BJ (cell line): ENCODE data around the gene SFXN4. TPM values are rescaled to one million over a fixed set of nuclear protein-coding genes. Genes with fewer than 3 reads are reported as not detected.
"Not testable (repeated sequence)": the region's sequence is repeated elsewhere in the genome, so short reads cannot be mapped to it uniquely, and the experiment has no call there.

Experiments used
- CTCF ChIA-PET: fragments of 350-600 bp; formaldehyde crosslinking; extraction: SDS; loops from one replicate; lab custom pipeline; 2021; ENCODE audit warnings: antibody characterized with exemption, inconsistent platforms; lab: Yijun Ruan, JAX
- POLR2A ChIA-PET: fragments of 300-600 bp; sonication (Branson Sonifier 250); formaldehyde crosslinking; extraction: SDS; loops from one replicate; lab custom pipeline; 2021; ENCODE audit warnings: antibody characterized with exemption; lab: Charles Lee
- DNase-seq: peaks from one replicate; pipeline ENCODE4 v3.0.0-alpha.2; 2011; ENCODE audit warnings: low read depth
- H3K27me3 ChIP-seq: 2 replicates; pipeline ENCODE4 v1.6.0; 2011; ENCODE audit warnings: low read length; ENCODE audit not compliant: control insufficient read depth, insufficient read depth
- H3K36me3 ChIP-seq: 2 replicates; pipeline ENCODE4 v1.5.1; 2011; ENCODE audit warnings: low read length; ENCODE audit not compliant: control insufficient read depth, insufficient read depth
- H3K4me3 ChIP-seq: 2 replicates; pipeline ENCODE4 v1.5.1; 2011; ENCODE audit warnings: low read depth, mild to moderate bottlenecking, control low read depth, low read length
- polyA plus RNA-seq: library from polyadenylated mRNA; depleted of rRNA; stranded (reverse); fragments of >200 nt; gene quantifications from 2 replicates; pipeline ENCODE4 v1.2.3, GENCODE V29; 2011
- TF ChIP-seq, protein P1 (sequence below): IDR thresholded peaks from 2 replicates; pipeline ENCODE4 v1.5.1; 2011; ENCODE audit warnings: low read depth, mild to moderate bottlenecking, control low read depth, inconsistent platforms, low read length, moderate library complexity; ENCODE audit not compliant: insufficient read depth

Gene SFXN4
- polyA plus RNA-seq, 1 experiment = 9.6 TPM

DNA sequence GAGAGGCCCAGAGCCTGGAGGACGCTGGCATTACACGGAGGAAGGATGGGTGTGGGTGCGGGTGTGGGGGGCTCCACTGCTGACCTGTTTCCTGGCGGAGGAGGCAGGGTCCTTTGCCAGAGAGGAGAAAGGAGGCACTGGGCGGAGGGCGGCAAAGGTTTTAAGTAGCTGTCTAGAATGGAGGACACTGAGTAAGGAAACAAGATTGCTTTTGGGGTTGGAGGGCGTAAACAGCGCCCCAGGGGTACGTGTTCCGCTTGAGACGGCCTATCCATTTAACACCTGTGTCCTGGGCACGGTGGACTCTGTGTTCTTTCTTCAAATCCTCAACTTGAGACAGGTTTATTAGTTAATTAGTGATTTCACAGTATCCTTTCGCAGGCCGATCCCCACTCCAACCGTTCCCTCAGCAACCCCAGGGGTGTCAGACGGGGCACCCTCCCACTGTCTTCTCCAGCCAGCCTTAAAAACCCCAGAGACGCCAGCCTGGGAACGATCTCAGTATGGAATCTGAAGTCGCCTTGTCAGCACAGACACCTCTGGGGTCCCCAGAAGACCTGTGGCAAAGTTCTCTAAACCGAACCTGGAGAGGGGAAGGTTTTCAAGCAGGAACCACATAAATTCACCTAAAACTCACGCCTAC lies 24.8 kb downstream of the SFXN4 start:
- H3K27me3 ChIP-seq = no peaks in the 10 kb centered on the region
- no peak for DNase-seq
- POLR2A ChIA-PET = no interaction called here
- TF ChIP-seq, protein P1, sequence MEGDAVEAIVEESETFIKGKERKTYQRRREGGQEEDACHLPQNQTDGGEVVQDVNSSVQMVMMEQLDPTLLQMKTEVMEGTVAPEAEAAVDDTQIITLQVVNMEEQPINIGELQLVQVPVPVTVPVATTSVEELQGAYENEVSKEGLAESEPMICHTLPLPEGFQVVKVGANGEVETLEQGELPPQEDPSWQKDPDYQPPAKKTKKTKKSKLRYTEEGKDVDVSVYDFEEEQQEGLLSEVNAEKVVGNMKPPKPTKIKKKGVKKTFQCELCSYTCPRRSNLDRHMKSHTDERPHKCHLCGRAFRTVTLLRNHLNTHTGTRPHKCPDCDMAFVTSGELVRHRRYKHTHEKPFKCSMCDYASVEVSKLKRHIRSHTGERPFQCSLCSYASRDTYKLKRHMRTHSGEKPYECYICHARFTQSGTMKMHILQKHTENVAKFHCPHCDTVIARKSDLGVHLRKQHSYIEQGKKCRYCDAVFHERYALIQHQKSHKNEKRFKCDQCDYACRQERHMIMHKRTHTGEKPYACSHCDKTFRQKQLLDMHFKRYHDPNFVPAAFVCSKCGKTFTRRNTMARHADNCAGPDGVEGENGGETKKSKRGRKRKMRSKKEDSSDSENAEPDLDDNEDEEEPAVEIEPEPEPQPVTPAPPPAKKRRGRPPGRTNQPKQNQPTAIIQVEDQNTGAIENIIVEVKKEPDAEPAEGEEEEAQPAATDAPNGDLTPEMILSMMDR = no peak
- CTCF ChIA-PET = interaction anchor here (1.2 to 2.8 kb wide), 4 partner anchors 58 to 462 kb away, joined by 3 to 14 read pairs (median 6); partner anchors contain the start of gene GRK5
- peaks cover 1% of the 10 kb centered on the region for H3K36me3 ChIP-seq
- no peak overlapping the region for H3K4me3 ChIP-seq

DNA sequence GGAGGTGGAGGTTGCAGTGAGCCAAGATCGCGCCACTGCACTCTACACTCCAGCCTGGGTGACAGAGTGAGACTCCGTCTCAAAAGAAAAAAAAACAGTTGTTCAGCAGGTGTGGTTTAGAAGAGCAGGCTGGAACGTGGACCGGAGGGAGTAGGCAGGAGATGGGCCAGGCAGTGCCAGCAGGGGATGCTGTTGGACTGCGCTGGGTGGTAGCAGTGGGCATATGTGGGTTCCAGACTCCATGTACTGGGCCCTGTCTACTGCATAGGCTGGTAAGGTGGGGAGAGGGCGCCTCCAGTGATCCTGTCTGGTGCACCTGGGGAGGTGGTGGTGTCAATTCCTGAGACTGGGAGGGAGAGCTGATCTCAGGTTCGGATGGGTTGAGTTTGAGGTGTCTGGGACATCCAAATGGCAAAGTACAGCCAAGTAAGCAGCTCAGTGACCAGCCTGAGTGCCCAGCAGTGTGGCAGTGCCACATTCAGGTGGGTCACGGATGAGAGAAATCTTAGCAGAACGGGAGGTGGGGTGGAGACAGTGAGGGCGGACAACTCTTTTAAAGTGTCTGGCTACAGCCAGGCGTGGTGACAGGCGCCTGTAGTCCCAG lies 25.9 kb downstream of the SFXN4 start:
- TF ChIP-seq, protein P1 = peak; percentile 72
- ChIA-PET CTCF (interaction anchor here (0.6 to 2.8 kb wide), 9 partner anchors 21 to 463 kb away, joined by 3 to 14 read pairs (median 4); partner anchors contain the start of gene GRK5), POLR2A (no interaction called here)
- Histone ChIP-seq H3K4me3 (no peak overlapping the region), H3K27me3 (no peaks in the 10 kb centered on the region), H3K36me3 (peaks cover 1% of the 10 kb centered on the region)
- DNase-seq = no peak

DNA sequence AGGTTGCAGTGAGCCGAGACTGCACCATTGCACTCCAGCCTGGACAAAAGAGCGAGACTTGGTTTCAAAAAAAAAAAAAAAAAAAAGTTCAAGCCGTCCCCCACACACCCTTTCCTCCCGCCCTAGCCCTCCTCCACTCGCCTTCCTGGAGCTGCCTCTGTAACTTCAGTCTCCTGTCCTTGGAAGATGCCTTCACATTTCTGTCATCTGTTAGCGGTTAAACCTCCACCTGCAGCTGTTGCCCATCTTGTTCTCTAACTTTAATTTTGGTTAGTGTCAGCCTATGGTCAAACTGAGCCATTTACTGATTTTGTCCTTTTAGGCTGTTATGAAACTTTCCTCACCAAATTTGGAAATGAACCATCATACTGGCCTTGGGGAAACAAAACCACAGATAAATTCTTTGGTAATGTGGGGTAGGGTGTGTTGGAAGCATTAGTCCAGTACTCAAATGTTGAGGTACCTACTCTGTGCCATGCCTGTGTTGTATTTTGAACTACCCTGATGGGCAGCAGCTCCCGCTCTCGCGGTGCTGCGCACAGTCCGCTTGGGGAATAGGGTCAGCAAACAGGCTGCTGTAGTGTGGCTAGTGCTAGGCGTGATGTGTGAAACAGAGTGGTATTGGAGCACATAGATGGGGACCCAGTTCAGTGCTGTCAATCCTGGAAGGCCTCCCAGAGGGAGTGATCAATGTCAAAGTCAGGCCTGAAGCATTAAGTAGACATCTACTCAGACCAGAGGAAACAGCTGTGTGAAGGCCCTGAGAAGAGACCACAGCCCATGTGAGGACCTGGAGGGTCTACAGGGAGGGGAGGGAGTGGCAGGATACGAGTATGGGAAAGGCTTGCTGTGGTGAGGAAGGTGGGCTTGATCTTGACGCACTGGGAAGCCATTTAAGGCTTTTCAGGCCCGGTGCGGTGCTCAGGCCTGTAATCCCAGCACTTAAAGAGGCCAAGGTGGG lies 26.9 kb downstream of the SFXN4 start:
- peaks cover 3% of the 10 kb centered on the region for H3K36me3 ChIP-seq
- H3K27me3 ChIP-seq = no peaks in the 10 kb centered on the region
- ChIA-PET POLR2A (no interaction called here), CTCF (interaction anchor here (0.6 to 2.8 kb wide), 5 partner anchors 29 to 446 kb away, joined by 3 to 14 read pairs (median 4); partner anchors contain the start of gene GRK5)
- no peak overlapping the region for H3K4me3 ChIP-seq
- DNase-seq = no peak
- TF ChIP-seq, protein P1 = no peak

DNA sequence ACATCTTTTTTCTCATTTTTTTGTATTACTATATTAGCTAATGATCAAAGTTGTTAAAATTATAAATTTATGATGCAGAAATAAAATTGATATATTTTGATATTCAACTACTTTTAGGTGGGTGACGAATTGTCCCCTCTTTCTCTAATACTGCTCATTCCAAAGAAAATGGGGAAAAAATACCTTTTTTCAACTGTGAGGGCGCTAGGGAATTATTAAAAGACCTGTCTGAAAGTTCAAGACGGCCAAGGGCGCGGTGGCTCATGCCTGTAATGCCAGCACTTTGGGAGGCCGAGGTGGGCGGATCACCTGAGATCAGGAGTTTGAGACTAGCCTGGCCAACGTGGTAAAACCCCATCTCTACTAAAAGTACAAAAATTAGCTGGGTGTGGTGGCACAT lies 27.6 kb downstream of the SFXN4 start:
- POLR2A ChIA-PET, H3K36me3 ChIP-seq, H3K27me3 ChIP-seq, H3K4me3 ChIP-seq, DNase-seq: not testable (repeated sequence)
- CTCF ChIA-PET = interaction anchor here (2.8 kb wide), 1 partner anchor 61 kb away, joined by 14 read pairs; no protein-coding TSS in a partner anchor

DNA sequence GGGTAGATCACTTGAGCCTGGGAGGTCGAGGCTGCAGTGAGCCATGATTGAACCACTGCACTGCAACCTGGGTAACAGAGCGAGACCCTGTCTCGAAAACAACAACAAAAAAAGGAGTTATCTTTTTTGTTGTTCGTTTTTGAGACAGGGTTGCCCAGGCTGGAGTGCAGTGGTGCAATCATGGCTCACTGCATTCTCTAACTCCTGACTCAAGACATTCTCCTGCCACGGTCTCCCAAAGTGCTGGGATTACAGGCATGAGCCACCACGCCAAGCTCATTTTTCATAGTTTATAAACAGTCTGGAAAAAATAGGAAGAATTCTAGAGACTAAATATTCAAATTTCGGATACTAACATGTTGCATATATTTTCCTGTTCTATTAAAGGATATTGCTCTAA lies 29.4 kb downstream of the SFXN4 start:
- CTCF ChIA-PET = interaction anchor here (0.6 to 1.2 kb wide), 3 partner anchors 8 to 276 kb away, joined by 3 to 4 read pairs (median 3); no protein-coding TSS in a partner anchor
- Histone ChIP-seq H3K36me3 (peaks cover 8% of the 10 kb centered on the region), H3K4me3 (no peak overlapping the region), H3K27me3 (no peaks in the 10 kb centered on the region)
- TF ChIP-seq, protein P1 = no peak
- POLR2A ChIA-PET = no interaction called here
- no peak for DNase-seq
